T-helper 2 cell treated with Interferon-gamma antibody and Interleukin-4, amounts not matched to agents 100 ng/mL and 5 ng/mL, for 36 hours (primary cell): Measurements from ENCODE around the gene BCAS1. TPM values are rescaled to one million over a fixed set of nuclear protein-coding genes. Genes with fewer than 3 reads are reported as not detected.
"Not testable (repeated sequence)": the region's sequence is repeated elsewhere in the genome, so short reads cannot be mapped to it uniquely, and the experiment has no call there.

Experiments
- intact Hi-C: fragments of 100-400 bp; cut with micrococcal nuclease; formaldehyde crosslinking; loops from one replicate; pipeline ENCODE4 v1.15.1; 2023
- total RNA-seq: library from RNA; stranded (reverse); gene quantifications from 2 replicates; pipeline ENCODE4 v1.2.3, GENCODE V29; 2022

The BCAS1 gene
- total RNA-seq, 1 donor from 2014 or later = not detected

DNA sequence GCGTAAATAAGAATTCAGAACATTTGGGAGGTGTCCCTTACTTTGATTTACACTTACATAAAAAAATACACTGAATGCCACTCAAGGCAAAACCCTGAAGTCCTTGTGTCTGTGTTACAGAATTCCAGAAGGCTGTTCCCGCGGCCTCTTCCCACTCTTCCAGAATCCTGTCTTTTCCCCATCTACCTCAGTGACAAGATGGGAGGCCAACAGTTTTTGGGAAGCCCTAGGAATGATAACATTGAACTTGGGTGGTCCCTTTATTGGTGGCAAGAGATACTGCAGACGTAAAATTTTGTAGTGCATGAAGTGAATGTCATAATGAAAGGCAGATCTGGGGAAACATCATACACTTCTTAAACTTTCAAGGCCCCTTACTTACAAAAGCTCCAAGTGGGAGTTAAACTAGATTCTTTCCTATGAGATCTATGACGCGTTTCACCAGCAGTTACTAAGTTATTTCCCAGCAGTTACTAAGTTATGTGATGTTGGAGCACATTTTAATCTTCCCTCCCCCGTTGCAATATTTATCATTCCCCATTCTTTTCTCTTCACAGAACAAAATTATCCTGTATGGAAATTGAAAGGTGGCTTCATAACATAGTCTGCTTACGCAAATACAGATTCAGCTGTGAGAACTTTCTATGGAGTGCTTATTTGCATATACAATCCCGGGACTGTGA is 79.5 kb downstream of the BCAS1 start:
- intact Hi-C loops = no loop called here

GRCh38 chr20:53990003-53990402 is 80.4 kb downstream of the BCAS1 start:
- intact Hi-C loops = no loop called here

GRCh38 chr20:53989401-53989800 is 81.0 kb downstream of the BCAS1 start:
- intact Hi-C loops = no loop called here

GRCh38 chr20:53986037-53986650 is 84.2 kb downstream of the BCAS1 start:
- intact Hi-C loops = no loop called here

DNA sequence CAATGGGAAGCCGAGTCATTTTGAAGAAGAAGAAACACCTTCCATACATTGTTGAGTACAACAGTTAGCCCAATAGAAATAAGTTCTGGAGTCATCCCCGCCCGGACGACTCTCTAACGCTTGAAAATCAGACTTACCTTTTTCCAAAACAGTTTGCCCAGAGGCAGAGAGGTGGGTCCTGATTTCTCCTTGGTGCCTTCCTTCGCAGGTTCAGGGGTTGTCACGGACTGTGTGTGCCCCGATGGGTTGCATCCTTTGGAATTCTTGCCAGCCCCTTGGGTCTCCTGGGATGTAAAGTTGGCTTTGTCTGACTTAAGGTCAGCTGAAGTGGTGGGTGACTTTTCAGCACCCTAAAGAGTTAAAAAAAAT is 85.3 kb downstream of the BCAS1 start:
- intact Hi-C loops = no loop called here

DNA sequence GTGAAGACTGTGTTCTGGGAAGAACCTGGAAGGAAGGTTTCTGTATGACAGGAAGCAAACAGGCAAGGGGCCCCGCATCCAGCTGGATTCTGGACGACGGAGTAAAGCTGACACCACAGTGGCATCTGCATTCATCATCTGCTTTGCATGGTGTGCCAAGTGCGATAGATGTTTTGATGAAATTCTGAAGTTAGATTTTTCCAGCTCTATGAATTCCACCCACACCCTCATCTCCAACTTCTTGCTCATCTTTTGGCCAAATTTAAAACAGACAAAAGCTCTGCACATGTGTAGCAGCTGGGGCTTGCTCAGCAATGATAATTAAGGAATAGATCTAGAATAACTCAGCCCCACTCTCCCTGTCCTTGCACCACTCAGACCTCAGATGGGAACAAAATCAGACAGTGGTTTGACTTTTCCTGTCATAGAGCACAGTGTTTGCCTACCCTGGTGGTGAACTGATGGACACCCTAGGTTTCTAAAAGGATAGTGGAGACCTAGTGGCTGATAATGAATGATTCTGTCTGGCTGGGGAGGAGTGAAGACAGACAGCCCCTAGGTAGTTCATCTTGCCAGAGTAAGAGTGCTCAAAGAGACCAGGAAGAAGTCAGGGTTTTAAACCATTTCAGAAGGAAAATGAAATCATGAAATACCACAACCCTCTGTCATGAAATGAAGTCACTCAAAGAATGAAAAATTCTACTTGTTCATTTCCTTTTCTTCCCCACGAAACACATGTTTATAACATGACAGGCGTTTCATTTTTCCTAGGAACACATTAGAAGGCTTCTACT is 85.8 kb downstream of the BCAS1 start:
- intact Hi-C loops = no loop called here

GRCh38 chr20:53983401-53983800 is 87.0 kb downstream of the BCAS1 start:
- intact Hi-C loops = no loop called here

DNA sequence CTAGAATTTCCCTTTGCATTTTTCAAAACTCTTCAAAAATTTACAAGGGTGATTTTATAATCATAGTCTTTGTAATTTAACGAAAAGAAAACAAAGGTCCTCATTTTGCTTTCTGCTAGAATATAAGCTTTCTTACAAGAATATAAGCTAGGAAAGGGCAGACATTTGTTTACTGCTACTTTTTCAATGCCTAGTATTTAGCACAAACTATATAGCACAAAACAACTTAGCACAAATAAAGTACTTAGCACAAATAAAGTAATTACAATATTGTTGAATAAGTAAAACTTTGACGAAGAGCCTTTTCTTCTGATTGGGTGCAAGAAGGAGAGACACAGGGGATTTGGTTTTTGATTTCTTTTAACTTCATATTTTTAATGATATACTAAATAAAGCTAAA is 87.8 kb downstream of the BCAS1 start:
- intact Hi-C loops = no loop called here

DNA sequence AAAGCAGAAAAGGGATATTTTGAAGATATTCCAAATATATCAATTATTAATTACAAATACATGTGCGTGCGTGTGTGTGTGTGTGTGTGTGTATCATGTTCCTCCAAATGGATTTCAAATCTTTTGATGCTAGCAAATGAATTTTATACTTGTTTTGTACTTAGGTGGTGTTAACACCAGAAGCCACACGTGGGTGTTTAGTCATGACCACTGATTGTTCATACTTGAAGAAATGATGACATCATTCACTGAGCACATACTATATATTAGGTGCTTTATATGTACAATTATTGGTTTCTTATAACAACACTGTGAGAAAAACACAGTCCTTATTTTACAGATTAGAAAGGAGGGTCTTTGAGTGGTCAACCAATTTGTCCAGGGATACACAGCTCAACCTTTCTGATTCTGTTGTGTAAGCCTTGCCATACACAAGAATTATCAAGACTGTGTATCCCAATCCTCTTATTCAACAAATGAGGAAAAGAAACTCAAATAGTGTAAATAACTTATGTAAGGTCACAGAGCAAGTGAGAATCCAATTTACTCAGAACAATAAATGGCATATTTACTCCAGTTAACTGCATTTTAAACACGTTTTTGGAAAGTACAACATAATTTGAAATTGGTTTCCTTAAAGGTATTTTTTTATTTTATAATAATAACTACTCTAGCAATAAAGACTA is 88.5 kb downstream of the BCAS1 start:
- intact Hi-C loops = no loop called here

- intact Hi-C loops = no loop called here
Measured at GRCh38 chr20:53981130-53981529, 89.3 kb downstream of the BCAS1 start.

DNA sequence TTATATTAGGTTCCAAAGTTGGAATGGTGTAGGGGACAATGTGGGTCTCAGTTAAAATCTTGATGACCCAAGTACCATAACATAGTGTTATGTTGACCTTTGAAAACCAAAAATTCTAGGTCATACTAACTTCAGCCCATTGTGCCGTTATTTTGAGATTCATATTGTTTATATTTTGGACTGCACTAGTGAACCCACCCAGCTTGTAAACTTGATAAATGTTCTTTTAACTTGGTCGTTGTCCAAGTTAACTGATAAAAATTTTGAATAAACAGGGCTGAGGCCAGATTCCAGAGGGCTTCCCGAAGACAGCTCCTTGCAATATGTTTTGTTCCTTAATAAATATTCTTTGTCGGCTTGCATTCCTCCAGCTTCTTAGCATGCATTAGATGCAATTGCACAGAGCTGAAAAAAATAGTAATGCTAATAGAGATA is 90.3 kb downstream of the BCAS1 start:
- intact Hi-C loops = no loop called here

GRCh38 chr20:53978497-53978896 is 91.9 kb downstream of the BCAS1 start:
- intact Hi-C loops = no loop called here

GRCh38 chr20:53977391-53977790 is 93.0 kb downstream of the BCAS1 start:
- intact Hi-C loops = no loop called here

DNA sequence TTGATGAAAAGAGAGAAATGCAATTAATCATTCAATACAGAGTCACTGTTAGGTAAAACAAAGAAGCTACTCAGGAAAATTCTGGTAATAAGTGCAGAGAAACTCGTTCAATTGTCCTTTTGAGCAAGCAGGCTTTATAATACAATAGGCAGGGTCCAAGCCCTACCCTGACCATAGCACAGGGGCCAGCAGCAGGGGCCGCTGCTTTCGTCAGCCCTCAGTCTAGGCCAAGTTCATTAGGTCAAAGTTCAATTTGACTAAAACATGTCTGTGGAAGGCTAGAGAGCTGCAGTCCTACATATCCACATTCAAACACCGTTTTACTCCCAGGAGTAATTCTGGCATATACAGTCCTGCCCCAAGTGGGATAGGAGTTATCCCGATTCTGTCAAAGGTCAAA is 94.6 kb downstream of the BCAS1 start:
- intact Hi-C loops = no loop called here

GRCh38 chr20:53974785-53975555 is 95.4 kb downstream of the BCAS1 start:
- intact Hi-C loops = no loop called here

DNA sequence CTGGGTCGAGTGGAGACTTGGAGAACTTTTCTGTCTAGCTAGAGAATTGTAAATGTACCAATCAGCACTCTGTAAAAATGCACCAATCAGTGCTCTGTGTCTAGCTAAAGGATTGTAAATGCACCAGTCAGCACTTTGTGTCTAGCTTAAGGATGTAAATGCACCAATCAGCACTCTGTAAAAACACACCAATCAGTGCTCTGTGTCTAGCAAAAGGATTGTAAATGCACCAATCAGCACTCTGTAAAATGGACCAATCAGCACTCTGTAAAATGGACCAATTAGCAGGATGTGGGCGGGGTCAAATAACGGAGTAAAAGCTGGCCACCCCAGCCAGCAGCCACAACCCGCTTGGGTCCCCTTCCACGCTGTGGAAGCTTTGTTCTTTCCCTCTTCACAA is 96.5 kb downstream of the BCAS1 start:
- intact Hi-C loops = not testable (repeated sequence)

GRCh38 chr20:53972179-53972578 is 98.2 kb downstream of the BCAS1 start:
- intact Hi-C loops = no loop called here

GRCh38 chr20:53971096-53971683 is 99.2 kb downstream of the BCAS1 start:
- intact Hi-C loops = no loop called here

DNA sequence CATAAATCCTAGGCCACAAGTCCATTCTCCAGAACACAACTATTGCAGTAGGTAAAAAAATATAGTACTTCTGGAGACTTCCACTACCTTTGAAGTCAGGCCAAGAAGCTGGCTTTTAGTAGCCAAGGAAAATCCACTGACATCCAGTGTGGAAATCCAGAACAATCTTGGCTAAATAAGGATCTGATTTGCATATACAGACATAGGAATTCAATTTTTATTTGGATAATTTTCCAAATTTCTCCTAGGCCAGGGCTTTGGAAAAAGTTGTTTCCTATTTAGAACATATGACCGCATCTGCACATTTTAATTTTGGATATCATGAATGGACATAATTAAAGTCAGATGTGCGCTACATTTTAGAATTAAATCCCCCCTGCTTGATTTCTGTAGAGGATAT is 100.2 kb downstream of the BCAS1 start:
- intact Hi-C loops = no loop called here

DNA sequence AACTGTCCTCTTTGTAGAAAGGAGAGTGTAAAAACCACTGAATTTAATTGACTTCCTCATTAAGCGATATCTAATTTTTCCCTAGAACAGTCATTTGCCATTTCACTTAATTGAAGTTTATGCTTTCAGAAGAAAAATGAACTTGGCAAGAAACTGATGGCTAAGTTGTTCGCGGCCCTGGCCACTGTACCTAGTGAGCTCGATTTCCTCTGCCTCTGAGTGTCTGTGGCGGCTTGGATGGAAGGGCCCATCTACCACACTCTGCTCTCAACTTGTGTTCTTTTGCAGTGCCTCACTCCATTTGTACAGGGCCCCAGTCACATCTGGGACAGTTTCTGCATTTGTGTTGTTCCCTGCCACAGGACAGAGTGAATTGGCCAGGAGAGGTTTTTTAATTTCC is 102.9 kb downstream of the BCAS1 start:
- intact Hi-C loops = no loop called here
